Uterus (tissue), 2 donors: ENCODE results near the gene XRCC6.
"Not testable (repeated sequence)": the region's sequence is repeated elsewhere in the genome, so short reads cannot be mapped to it uniquely, and the experiment has no call there.

Experiments
- POLR2A ChIP-seq, 2 donors: fragments of 450-650 bp; IDR thresholded peaks; one replicate each; pipeline ENCODE4 v1.6.1; 2016; ENCODE audit warnings: antibody characterized with exemption in 2 of 2, mild to moderate bottlenecking in 1 of 2, moderate library complexity in 1 of 2
- TF ChIP-seq, protein P1 (sequence below), 4 experiments: fragments of 200-600 bp in 2 of 4; fragments of 450-650 bp in 2 of 4; sonication (generic) in 2 of 4; IDR thresholded peaks; one replicate each; pipeline ENCODE4 v1.5.1; 2016 to 2019; ENCODE audit warnings: antibody characterized with exemption in 4 of 4, mild to moderate bottlenecking in 2 of 4, moderate library complexity in 1 of 4

DNA sequence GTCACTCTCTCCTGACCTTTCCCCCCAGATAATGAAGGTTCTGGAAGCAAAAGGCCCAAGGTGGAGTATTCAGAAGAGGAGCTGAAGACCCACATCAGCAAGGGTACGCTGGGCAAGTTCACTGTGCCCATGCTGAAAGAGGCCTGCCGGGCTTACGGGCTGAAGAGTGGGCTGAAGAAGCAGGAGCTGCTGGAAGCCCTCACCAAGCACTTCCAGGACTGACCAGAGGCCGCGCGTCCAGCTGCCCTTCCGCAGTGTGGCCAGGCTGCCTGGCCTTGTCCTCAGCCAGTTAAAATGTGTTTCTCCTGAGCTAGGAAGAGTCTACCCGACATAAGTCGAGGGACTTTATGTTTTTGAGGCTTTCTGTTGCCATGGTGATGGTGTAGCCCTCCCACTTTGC lies 42.5 kb downstream of the XRCC6 start:
- TF ChIP-seq, protein P1, sequence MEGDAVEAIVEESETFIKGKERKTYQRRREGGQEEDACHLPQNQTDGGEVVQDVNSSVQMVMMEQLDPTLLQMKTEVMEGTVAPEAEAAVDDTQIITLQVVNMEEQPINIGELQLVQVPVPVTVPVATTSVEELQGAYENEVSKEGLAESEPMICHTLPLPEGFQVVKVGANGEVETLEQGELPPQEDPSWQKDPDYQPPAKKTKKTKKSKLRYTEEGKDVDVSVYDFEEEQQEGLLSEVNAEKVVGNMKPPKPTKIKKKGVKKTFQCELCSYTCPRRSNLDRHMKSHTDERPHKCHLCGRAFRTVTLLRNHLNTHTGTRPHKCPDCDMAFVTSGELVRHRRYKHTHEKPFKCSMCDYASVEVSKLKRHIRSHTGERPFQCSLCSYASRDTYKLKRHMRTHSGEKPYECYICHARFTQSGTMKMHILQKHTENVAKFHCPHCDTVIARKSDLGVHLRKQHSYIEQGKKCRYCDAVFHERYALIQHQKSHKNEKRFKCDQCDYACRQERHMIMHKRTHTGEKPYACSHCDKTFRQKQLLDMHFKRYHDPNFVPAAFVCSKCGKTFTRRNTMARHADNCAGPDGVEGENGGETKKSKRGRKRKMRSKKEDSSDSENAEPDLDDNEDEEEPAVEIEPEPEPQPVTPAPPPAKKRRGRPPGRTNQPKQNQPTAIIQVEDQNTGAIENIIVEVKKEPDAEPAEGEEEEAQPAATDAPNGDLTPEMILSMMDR (IDR thresholded peaks at IDR 0.05) = not testable (repeated sequence)
- not testable (repeated sequence) for TF ChIP-seq POLR2A (IDR thresholded peaks at IDR 0.05)
